ENCODE data around the gene TYR.
"Not testable (repeated sequence)": the region's sequence is repeated elsewhere in the genome, so short reads cannot be mapped to it uniquely, and the experiment has no call there.

The TYR gene

GRCh38 chr11:89203814-89204213 is 26.1 kb downstream of the TYR start:
- TF ChIP-seq CTCF (IDR thresholded peaks at IDR 0.05; ENCODE audit: low read depth, low read length, missing control alignments) = no peak
- DNase-seq (ENCODE audit: low read depth) = no peak
- H3K4me3 ChIP-seq (ENCODE audit: low read depth, low read length) = no peak overlapping the region

GRCh38 chr11:89205378-89205777 is 27.7 kb downstream of the TYR start:
- no peak for TF ChIP-seq CTCF (IDR thresholded peaks at IDR 0.05; ENCODE audit: low read depth, low read length, missing control alignments)
- DNase-seq (ENCODE audit: low read depth) = no peak
- H3K4me3 ChIP-seq (ENCODE audit: low read depth, low read length) = no peak overlapping the region

- DNase-seq (ENCODE audit: low read depth) = no peak
- TF ChIP-seq CTCF (IDR thresholded peaks at IDR 0.05; ENCODE audit: low read depth, low read length, missing control alignments) = no peak
Observed at GRCh38 chr11:89220684-89221339, 43.1 kb downstream of the TYR start.

GRCh38 chr11:89235083-89235482 is 57.4 kb downstream of the TYR start:
- no peak for DNase-seq (ENCODE audit: low read depth)
- H3K4me3 ChIP-seq (ENCODE audit: low read depth, low read length) = no peak overlapping the region
- no peak for TF ChIP-seq CTCF (IDR thresholded peaks at IDR 0.05; ENCODE audit: low read depth, low read length, missing control alignments)

More at GRCh38 chr11:89220684-89221339, 43.1 kb downstream of the TYR start:
- no peak overlapping the region for H3K4me3 ChIP-seq (ENCODE audit: low read depth, low read length)

GRCh38 chr11:89235976-89236375 is 58.3 kb downstream of the TYR start:
- DNase-seq (ENCODE audit: low read depth) = no peak
- no peak overlapping the region for H3K4me3 ChIP-seq (ENCODE audit: low read depth, low read length)
- TF ChIP-seq CTCF (IDR thresholded peaks at IDR 0.05; ENCODE audit: low read depth, low read length, missing control alignments) = no peak

GRCh38 chr11:89247007-89247406 is 69.3 kb downstream of the TYR start:
- H3K4me3 ChIP-seq (ENCODE audit: low read depth, low read length); DNase-seq (ENCODE audit: low read depth): not testable (repeated sequence)

- no peak for TF ChIP-seq CTCF (IDR thresholded peaks at IDR 0.05; ENCODE audit: low read depth, low read length, missing control alignments)
- no peak for DNase-seq (ENCODE audit: low read depth)
- no peak overlapping the region for H3K4me3 ChIP-seq (ENCODE audit: low read depth, low read length)
Observed at GRCh38 chr11:89249196-89249595, 71.5 kb downstream of the TYR start.

- DNase-seq (ENCODE audit: low read depth); H3K4me3 ChIP-seq (ENCODE audit: low read depth, low read length): not testable (repeated sequence)
Observed at GRCh38 chr11:89261483-89261882, 83.8 kb downstream of the TYR start.
